Stimulated activated CD4-positive, alpha-beta T cell treated with anti-CD3 and anti-CD28 coated beads, TNF-alpha, amount 100 ng/mL, for 48 hours (primary cell): ENCODE measurements around the gene TMEM131.
"Not testable (repeated sequence)": the region's sequence is repeated elsewhere in the genome, so short reads cannot be mapped to it uniquely, and the experiment has no call there.

ENCODE experiments used
- DNase-seq, 3 donors: peaks; one replicate each; pipeline ENCODE4 v3.0.0-alpha.2; 2020; ENCODE audit warnings: low read depth in 3 of 3

The TMEM131 gene

GRCh38 chr2:97863829-97864228 is 131.9 kb downstream of the TMEM131 start:
- DNase-seq = no peak

GRCh38 chr2:97861177-97861576 is 134.6 kb downstream of the TMEM131 start:
- DNase-seq = no peak

- no peak for DNase-seq
These were observed 137.3 kb downstream of the TMEM131 start for GRCh38 chr2:97858442-97858841.

- no peak for DNase-seq
These were observed 138.2 kb downstream of the TMEM131 start for GRCh38 chr2:97857553-97857952.

GRCh38 chr2:97853057-97853456 is 142.7 kb downstream of the TMEM131 start:
- not testable (repeated sequence) for DNase-seq

- no peak for DNase-seq
These were observed 144.6 kb downstream of the TMEM131 start for GRCh38 chr2:97851172-97851571.

- DNase-seq = no peak
These were observed 145.7 kb downstream of the TMEM131 start for GRCh38 chr2:97849881-97850528.

GRCh38 chr2:97848306-97848705 is 147.4 kb downstream of the TMEM131 start:
- DNase-seq = no peak

- not testable (repeated sequence) for DNase-seq
These were observed 149.0 kb downstream of the TMEM131 start for GRCh38 chr2:97846716-97847115.

GRCh38 chr2:97845818-97846217 is 149.9 kb downstream of the TMEM131 start:
- DNase-seq = no peak

- DNase-seq = no peak
These were observed 150.6 kb downstream of the TMEM131 start for GRCh38 chr2:97845133-97845532.

- DNase-seq = no peak
These were observed 151.4 kb downstream of the TMEM131 start for GRCh38 chr2:97844311-97844859.

- no peak for DNase-seq
These were observed 155.6 kb downstream of the TMEM131 start for GRCh38 chr2:97840198-97840597.

GRCh38 chr2:97834610-97835009 is 161.1 kb downstream of the TMEM131 start:
- DNase-seq = no peak

- DNase-seq = no peak
These were observed 164.6 kb downstream of the TMEM131 start for GRCh38 chr2:97831121-97831520.

- DNase-seq = not testable (repeated sequence)
These were observed 166.5 kb downstream of the TMEM131 start for GRCh38 chr2:97829255-97829654.

- not testable (repeated sequence) for DNase-seq
These were observed 168.7 kb downstream of the TMEM131 start for GRCh38 chr2:97827013-97827412.

GRCh38 chr2:97826266-97826847 is 169.4 kb downstream of the TMEM131 start:
- DNase-seq = not testable (repeated sequence)

- not testable (repeated sequence) for DNase-seq
These were observed 171.7 kb downstream of the TMEM131 start for GRCh38 chr2:97824011-97824410.

GRCh38 chr2:97821862-97822261 is 173.9 kb downstream of the TMEM131 start:
- not testable (repeated sequence) for DNase-seq

GRCh38 chr2:97819754-97820153 is 176.0 kb downstream of the TMEM131 start:
- DNase-seq = no peak

- DNase-seq = no peak
These were observed 179.3 kb downstream of the TMEM131 start for GRCh38 chr2:97816411-97816810.

GRCh38 chr2:97812931-97813330 is 182.8 kb downstream of the TMEM131 start:
- no peak for DNase-seq
